ENCODE data around the gene CNTN4. TPM values are rescaled to one million over a fixed set of nuclear protein-coding genes. Genes with fewer than 3 reads are reported as not detected.

The CNTN4 gene
- total RNA-seq, 4 donors from 2014 or later: 6.6 to 10.7 (median 9.7) TPM

GRCh38 chr3:2850701-2851100, 752.0 kb downstream of the CNTN4 start:
- Histone ChIP-seq H3K9me3 (no peaks in the 10 kb centered on the region), H3K27me3 (no peaks in the 10 kb centered on the region), H3K4me3 (no peak overlapping the region), H3K27ac (replicated peaks in 1 of 4) (no peak overlapping the region), H3K36me3 (no peaks in the 10 kb centered on the region), H3K4me1 (peaks cover 0 to 10% (median 7%) of the 10 kb centered on the region in 4 donors)
- WGBS: 74% methylated on average over 2 of the region's 2 CpGs
- intact Hi-C loops (cut with DNase I): no loop called here
- TF ChIP-seq POLR2AphosphoS5 (IDR thresholded peaks at IDR 0.05): no peak
- TF ChIP-seq EP300 (IDR thresholded peaks at IDR 0.05): no peak
- TF ChIP-seq CTCF (IDR thresholded peaks at IDR 0.05): no peak
- TF ChIP-seq POLR2A (IDR thresholded peaks at IDR 0.05; ENCODE audit: low read depth): no peak
- no peak for DNase-seq (ENCODE audit: extremely low spot score)

DNA sequence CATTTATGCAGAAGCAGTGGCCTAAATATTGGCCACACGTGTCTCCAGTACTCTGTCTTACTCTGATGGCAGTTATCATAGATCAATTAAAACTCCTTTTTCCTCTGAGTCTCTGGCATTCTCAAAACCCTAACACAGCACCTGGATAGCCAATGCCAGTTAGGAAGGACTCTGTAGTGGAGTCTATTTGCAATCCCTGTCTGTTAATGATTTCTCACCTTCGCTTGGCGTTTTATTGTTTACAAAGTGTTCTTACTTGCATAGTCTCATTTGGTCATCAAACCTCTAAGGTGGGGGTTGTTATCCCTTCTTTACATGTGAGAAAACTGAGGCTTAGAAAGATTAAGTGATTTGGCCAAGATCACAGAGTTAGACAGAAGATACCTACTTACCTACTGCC, 752.7 kb downstream of the CNTN4 start:
- WGBS: 53% methylated on average over 3 of the region's 3 CpGs
- Histone ChIP-seq H3K9me3 (no peaks in the 10 kb centered on the region), H3K4me1 (peaks cover 0 to 10% (median 7%) of the 10 kb centered on the region in 4 donors), H3K27ac (replicated peaks in 1 of 4) (peak overlapping the region; percentile 5 to 30 (median 18)), H3K27me3 (no peaks in the 10 kb centered on the region), H3K4me3 (no peak overlapping the region), H3K36me3 (no peaks in the 10 kb centered on the region)
- intact Hi-C loops (cut with DNase I): no loop called here
- DNase-seq (ENCODE audit: extremely low spot score): no peak
- TF ChIP-seq CTCF (IDR thresholded peaks at IDR 0.05) (no peak), EP300 (IDR thresholded peaks at IDR 0.05) (no peak), POLR2A (IDR thresholded peaks at IDR 0.05; ENCODE audit: low read depth) (no peak), POLR2AphosphoS5 (IDR thresholded peaks at IDR 0.05) (no peak)

- intact Hi-C loops (cut with DNase I): no loop called here
- H3K9me3 ChIP-seq: no peaks in the 10 kb centered on the region
- H3K4me1 ChIP-seq: peaks cover 0 to 10% (median 7%) of the 10 kb centered on the region in 4 donors
- DNase-seq (ENCODE audit: extremely low spot score): no peak
- no peaks in the 10 kb centered on the region for H3K36me3 ChIP-seq
- peak overlapping the region in 3 of 4 donors; percentile 5 to 30 (median 24) for H3K27ac ChIP-seq (replicated peaks in 1 of 4)
- WGBS: 19% methylated on average over 1 of the region's 1 CpG
- no peaks in the 10 kb centered on the region for H3K27me3 ChIP-seq
- TF ChIP-seq EP300 (IDR thresholded peaks at IDR 0.05) (no peak), POLR2A (IDR thresholded peaks at IDR 0.05; ENCODE audit: low read depth) (no peak), CTCF (IDR thresholded peaks at IDR 0.05) (no peak), POLR2AphosphoS5 (IDR thresholded peaks at IDR 0.05) (no peak)
- H3K4me3 ChIP-seq: no peak overlapping the region
Observed at GRCh38 chr3:2851835-2852234, 753.2 kb downstream of the CNTN4 start.

- H3K4me1 ChIP-seq: peaks cover 0 to 10% (median 4%) of the 10 kb centered on the region in 4 donors
- WGBS: 82% methylated on average over 5 of the region's 5 CpGs
- no peaks in the 10 kb centered on the region for H3K36me3 ChIP-seq
- H3K27ac ChIP-seq (replicated peaks in 1 of 4): no peak overlapping the region
- no peaks in the 10 kb centered on the region for H3K9me3 ChIP-seq
- no peak for TF ChIP-seq POLR2AphosphoS5 (IDR thresholded peaks at IDR 0.05)
- no peak for TF ChIP-seq POLR2A (IDR thresholded peaks at IDR 0.05; ENCODE audit: low read depth)
- no peak for TF ChIP-seq CTCF (IDR thresholded peaks at IDR 0.05)
- no peak for TF ChIP-seq EP300 (IDR thresholded peaks at IDR 0.05)
- no peak for DNase-seq (ENCODE audit: extremely low spot score)
- no peak overlapping the region for H3K4me3 ChIP-seq
- H3K27me3 ChIP-seq: no peaks in the 10 kb centered on the region
- intact Hi-C loops (cut with DNase I): no loop called here
Observed at GRCh38 chr3:2853651-2854050, 755.0 kb downstream of the CNTN4 start.
